NT2/D1 (cell line): ENCODE results near the gene BOC.

Source experiments
- YY1 ChIP-seq: IDR thresholded peaks from 2 replicates; pipeline ENCODE4 v1.6.1; 2011; ENCODE audit not compliant: insufficient read length, insufficient read depth
- ZNF274 ChIP-seq: IDR thresholded peaks from 2 replicates; pipeline ENCODE4 v1.6.1; 2011; ENCODE audit warnings: mild to moderate bottlenecking, low read depth, low read length

- TF ChIP-seq YY1, result no peak
- TF ChIP-seq ZNF274, result no peak
These were observed 59.8 kb downstream of the BOC start for GRCh38 chr3:113271189-113271588.
